NCI-H2196 treated with DMSO at 0.1 percent for 48 hours (cell line): ENCODE results near the gene NAGLU.

Experiments used
- DNase-seq: peaks from one replicate; lab custom pipeline; 2025; ENCODE audit not compliant: unreplicated experiment; lab: John Stamatoyannopoulos, UW

NAGLU gene

DNA sequence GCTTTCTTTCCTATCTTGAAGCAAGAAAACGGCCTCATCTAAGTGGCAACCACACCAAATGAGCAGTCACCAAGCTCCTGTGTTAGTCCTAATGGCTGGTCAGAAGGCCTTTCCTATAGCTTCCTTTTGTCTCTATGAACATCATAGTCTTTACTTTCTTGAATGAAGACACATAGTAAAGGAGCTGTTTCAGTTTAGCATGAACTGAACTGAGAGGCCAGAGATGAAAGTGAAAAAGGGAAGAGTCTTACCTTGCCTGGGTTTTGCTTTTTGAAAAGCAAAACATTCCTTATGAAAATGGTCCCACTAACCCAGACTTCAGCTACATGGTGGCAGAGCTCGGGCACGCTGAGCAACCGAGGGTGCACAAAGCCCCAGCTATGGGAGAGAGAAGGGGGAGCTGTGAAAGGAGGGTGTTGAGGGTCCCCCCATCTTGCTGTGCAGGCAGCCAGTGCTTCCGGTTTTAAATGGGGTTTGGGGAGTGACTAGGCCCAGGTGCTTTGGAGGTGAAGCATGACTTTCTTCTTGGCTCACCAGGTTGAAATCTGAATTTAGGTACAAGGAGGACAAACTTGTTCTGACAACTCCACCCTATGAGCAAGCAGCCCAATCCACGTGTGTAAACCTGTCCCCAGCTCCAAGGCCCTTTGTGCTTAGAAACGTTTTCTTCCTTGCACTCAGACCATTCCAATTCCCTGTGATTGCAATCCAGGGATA is 50.6 kb downstream of the NAGLU start:
- no peak for DNase-seq

DNA sequence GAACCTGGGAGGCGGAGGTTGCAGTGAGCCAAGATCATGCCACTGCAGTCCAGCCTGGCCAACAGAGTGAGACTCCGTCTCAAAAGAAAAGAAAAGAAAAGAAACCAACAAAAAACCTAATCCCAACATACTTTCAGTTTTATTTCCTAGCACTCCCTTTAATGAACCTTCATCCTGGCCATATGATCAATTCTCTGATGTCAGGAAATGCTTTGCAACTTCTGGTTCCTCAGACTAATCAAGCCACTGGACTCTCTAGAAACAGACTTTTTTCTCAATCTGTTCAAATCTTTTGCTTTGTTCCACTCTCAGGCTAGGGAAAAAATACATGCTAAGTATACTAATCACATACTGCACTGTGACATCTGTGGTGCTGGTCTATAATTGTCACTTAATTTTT is 54.8 kb downstream of the NAGLU start:
- DNase-seq: no peak

DNA sequence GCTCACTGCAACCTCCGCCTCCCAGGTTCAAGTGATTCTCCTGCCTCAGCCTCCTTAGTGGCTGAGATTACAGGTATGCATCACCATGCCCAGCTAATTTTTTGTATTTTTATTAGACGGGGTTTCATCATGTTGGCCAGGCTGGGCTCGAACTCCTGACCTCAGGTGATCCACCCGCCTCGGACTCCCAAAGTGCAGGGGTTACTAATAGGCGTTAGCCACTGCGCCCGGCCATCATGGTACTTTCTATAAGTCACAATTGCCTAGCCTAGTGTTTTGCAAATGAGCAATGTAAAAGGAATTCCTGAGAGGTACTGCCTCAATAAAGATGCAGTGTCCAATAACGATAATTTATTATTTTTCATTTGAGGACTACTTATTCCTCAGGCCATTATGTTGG is 55.4 kb downstream of the NAGLU start:
- no peak for DNase-seq
